Activated naive CD4-positive, alpha-beta T cell treated with anti-CD3 and anti-CD28 coated beads for 36 hours (primary cell): ENCODE results near the gene NTN3. TPM values are rescaled to one million over a fixed set of nuclear protein-coding genes. Genes with fewer than 3 reads are reported as not detected.
A peak's percentile ranks its signal among the peaks of the same experiment; 100 is the strongest.

Experiments
- CTCF ChIA-PET: fragments of 350-600 bp; sonication (Branson Sonifier 250); formaldehyde crosslinking; loops from one replicate; lab custom pipeline; 2021; ENCODE audit warnings: antibody characterized with exemption; lab: Charles Lee
- DNase-seq: peaks from one replicate; pipeline ENCODE4 v3.0.0-alpha.2; 2020
- H3K27ac Mint-ChIP-seq: one replicate; pipeline ENCODE4 v1.8.0; 2021; ENCODE audit warnings: mild to moderate bottlenecking, mixed read lengths
- H3K27me3 Mint-ChIP-seq: one replicate; pipeline ENCODE4 v1.8.0; 2021; ENCODE audit warnings: low read depth, mixed read lengths
- H3K36me3 Mint-ChIP-seq: one replicate; pipeline ENCODE4 v1.8.0; 2021; ENCODE audit warnings: low read depth, mixed read lengths
- H3K4me1 Mint-ChIP-seq: one replicate; pipeline ENCODE4 v1.8.0; 2021; ENCODE audit warnings: low read depth, mixed read lengths
- H3K4me3 Mint-ChIP-seq: one replicate; pipeline ENCODE4 v1.8.0; 2021; ENCODE audit warnings: mild to moderate bottlenecking, moderate library complexity, mixed read lengths
- H3K9me3 Mint-ChIP-seq: one replicate; pipeline ENCODE4 v1.8.0; 2021; ENCODE audit warnings: mixed read lengths
- intact Hi-C: fragments of 100-400 bp; cut with micrococcal nuclease; formaldehyde crosslinking; loops from one replicate; pipeline ENCODE4 v1.15.1; 2023
- total RNA-seq, 2 experiments: library from RNA; stranded (reverse); gene quantifications; one replicate each; pipeline ENCODE4 v1.2.3, GENCODE V29; 2021

The NTN3 gene
- total RNA-seq, 2 experiments from 2014 or later = not detected

DNA sequence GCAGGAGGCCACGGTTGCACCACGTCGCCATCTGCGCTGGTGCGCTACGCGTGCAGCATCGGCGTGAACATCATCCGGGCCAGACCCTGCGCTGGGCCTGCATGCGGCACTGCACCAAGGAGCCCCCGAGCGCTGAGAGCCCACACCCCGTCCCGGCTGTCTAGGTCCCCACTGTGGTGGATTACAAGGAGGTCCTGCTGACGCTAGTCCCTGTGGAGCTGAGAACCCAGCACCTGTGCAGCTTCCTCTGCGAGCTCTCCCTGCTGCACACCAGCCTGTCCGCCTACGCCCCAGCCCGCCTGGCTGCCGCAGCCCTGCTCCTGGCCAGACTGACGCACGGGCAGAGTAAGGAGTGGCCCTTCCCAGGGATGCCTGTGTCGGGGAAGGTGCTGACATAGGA lies 22.0 kb upstream of the NTN3 start:
- intact Hi-C loops = no loop called here
- CTCF ChIA-PET = no interaction called here
- Mint-ChIP-seq H3K4me1 (no peaks in the 10 kb centered on the region), H3K4me3 (no peak overlapping the region), H3K27me3 (no peaks in the 10 kb centered on the region), H3K27ac (no peak overlapping the region), H3K36me3 (peaks cover 45% of the 10 kb centered on the region), H3K9me3 (no peaks in the 10 kb centered on the region)
- no peak for DNase-seq

DNA sequence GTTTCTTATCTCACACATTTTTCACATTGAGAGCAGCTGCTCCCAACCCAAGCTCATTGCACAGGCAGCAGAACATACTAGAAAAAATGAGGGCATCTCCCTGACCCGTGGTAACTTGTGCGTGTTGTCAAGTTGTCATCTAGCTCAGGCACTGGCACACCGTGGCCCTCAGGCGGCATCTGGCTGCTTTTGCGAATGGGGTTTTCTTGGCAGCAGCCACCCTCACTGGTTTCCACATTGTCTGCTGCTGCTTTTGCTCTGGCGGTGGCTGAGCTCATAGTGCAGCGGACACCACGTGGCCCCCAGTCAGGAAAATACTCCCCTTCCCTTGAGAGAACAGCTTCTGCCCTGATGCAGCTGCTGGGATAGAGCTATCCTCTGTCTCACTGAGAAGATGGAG lies 20.6 kb upstream of the NTN3 start:
- Mint-ChIP-seq H3K4me3 (no peak overlapping the region), H3K9me3 (no peaks in the 10 kb centered on the region), H3K4me1 (no peaks in the 10 kb centered on the region), H3K27me3 (no peaks in the 10 kb centered on the region), H3K27ac (no peak overlapping the region), H3K36me3 (peaks cover 40% of the 10 kb centered on the region)
- CTCF ChIA-PET = interaction anchor here (0.6 to 1.0 kb wide), 3 partner anchors 10 to 749 kb away, joined by 3 read pairs; no protein-coding TSS in a partner anchor
- intact Hi-C loops = no loop called here
- no peak for DNase-seq

DNA sequence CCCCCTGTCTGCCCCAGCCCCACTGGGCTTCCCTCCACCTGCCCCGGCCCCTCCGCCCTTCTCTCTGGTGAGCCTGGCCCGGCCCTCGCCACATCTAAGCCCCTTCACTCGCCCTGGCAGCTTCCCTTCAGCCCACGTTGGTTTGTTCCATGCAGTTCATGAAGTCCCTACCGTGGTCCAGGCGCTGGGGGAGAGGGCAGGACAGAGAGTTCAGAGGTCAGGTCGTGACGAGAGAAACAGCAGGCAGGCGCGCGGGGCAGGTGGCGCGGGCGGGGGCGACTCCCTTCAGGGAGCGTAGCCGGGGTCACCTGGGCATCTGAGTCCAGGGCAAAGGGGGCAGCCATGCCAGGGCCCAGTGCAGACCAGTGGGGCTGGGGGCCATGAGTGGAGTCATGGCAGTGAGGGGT lies 20.1 kb upstream of the NTN3 start:
- peaks cover 39% of the 10 kb centered on the region for H3K36me3 Mint-ChIP-seq

DNA sequence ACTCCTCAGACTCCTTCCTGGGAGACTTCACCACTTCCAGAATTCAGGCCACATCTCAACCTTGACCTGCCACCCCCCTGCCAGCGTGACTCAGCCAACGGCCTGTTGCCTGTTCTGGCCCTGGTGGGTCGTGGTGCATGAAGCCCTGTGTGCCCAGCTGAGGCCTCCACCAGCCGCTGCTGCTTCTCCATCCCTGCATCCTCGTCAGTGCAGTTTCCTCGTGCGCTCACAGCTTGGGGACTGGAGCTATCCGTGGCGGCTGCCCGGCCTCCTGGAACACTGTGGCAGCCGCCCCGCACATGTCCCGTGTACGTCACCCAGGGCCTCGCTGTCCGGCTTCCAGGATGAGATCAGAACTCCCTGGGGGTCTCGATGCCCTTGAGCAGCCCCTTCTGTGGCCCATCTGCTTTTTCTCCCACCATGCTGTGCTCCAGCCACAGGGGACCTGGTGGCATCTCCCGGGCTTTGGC lies 19.2 kb upstream of the NTN3 start:
- intact Hi-C loops = no loop called here
- no peaks in the 10 kb centered on the region for H3K4me1 Mint-ChIP-seq
- no peak for DNase-seq
- H3K4me3 Mint-ChIP-seq = no peak overlapping the region
- CTCF ChIA-PET = no interaction called here
- no peaks in the 10 kb centered on the region for H3K27me3 Mint-ChIP-seq
- H3K27ac Mint-ChIP-seq = no peak overlapping the region
- H3K9me3 Mint-ChIP-seq = no peaks in the 10 kb centered on the region
- peaks cover 35% of the 10 kb centered on the region for H3K36me3 Mint-ChIP-seq

More for the DNA sequence above, 20.1 kb upstream of the NTN3 start:
- CTCF ChIA-PET = no interaction called here
- Mint-ChIP-seq H3K9me3 (no peaks in the 10 kb centered on the region), H3K4me1 (no peaks in the 10 kb centered on the region), H3K4me3 (no peak overlapping the region), H3K27ac (no peak overlapping the region), H3K27me3 (no peaks in the 10 kb centered on the region)
- intact Hi-C loops = no loop called here
- DNase-seq = no peak

DNA sequence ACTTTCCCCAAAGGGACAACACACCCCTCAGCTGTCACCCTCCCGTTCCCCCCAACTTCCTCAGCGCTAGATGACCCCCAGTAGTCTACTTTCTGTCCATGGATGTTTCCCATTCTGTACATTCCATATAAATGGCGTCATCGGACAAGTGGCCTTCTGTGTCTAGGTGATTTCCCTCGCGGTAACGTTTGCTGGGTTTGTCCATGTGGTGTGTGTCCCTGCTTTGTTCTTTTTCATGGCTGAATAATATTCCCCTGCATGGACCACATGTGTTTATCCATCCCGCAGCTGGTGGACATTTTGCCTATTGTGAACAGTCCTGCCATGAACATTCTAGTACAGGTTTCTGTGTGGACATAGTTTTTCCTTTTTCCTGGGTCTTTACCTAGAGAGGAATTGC lies 18.4 kb upstream of the NTN3 start:
- CTCF ChIA-PET = no interaction called here
- DNase-seq = no peak
- intact Hi-C loops = no loop called here

DNA sequence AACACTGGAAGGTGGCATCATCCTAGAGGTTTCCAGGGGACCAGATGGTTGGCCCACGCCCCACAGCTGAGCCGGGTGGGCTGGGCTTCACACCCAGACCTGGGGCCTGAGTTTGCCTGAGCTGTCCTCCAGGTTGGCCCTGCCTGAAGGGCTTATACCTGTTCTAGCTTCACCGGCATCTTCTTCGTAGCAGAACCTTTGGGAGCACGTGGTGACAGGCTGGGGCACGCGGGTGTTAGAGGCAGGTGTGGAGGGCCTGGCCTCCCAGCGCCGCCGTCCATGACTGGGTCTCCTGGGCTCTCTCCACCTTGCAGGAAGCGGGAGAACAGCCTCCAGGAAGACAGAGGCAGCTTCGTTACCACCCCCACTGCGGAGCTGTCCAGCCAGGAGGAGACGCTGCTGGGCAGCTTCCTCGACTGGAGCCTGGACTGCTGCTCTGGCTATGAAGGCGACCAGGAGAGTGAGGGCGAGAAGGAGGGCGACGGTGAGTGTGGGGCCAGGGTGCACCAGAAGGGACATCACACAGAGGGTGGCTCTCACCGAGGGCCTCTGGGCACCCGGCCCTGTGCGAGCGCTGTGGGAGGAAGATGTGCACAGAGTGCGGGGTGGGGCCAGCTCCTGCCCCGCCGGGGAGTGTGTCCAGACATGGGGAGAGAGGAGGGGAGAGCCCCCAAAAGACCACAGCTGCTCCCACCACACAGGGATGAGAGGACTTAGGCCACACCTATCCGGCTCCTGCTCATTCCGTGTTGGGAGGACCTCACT lies 15.8 kb upstream of the NTN3 start:
- Mint-ChIP-seq H3K4me1 (peaks cover 5% of the 10 kb centered on the region), H3K27ac (peak overlapping the region; percentile 36), H3K36me3 (peaks cover 36% of the 10 kb centered on the region), H3K9me3 (no peaks in the 10 kb centered on the region), H3K4me3 (no peak overlapping the region), H3K27me3 (no peaks in the 10 kb centered on the region)
- intact Hi-C loops = no loop called here
- CTCF ChIA-PET = no interaction called here
- peak; percentile 3 for DNase-seq

More for the DNA sequence above, 18.4 kb upstream of the NTN3 start:
- no peaks in the 10 kb centered on the region for H3K9me3 Mint-ChIP-seq
- peaks cover 37% of the 10 kb centered on the region for H3K36me3 Mint-ChIP-seq
- no peak overlapping the region for H3K27ac Mint-ChIP-seq
- no peaks in the 10 kb centered on the region for H3K27me3 Mint-ChIP-seq
- no peak overlapping the region for H3K4me3 Mint-ChIP-seq
- H3K4me1 Mint-ChIP-seq = no peaks in the 10 kb centered on the region

DNA sequence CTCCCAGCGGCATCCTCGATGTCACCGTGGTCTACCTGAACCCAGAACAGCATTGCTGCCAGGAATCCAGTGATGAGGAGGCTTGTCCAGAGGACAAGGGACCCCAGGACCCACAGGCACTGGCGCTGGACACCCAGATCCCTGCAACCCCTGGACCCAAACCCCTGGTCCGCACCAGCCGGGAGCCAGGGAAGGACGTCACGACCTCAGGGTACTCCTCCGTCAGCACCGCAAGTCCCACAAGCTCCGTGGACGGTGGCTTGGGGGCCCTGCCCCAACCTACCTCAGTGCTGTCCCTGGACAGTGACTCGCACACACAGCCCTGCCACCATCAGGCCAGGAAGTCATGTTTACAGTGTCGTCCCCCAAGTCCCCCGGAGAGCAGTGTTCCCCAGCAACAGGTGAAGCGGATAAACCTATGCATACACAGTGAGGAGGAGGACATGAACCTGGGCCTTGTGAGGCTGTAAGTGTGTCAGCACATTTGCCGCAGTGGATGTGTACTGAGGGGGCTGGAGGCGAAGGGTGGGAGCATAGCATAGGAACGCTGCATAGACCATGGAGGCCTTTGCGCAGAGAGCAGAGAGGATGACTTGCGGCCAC lies 14.4 kb upstream of the NTN3 start:
- H3K4me1 Mint-ChIP-seq = peaks cover 11% of the 10 kb centered on the region
- no peak overlapping the region for H3K4me3 Mint-ChIP-seq
- H3K9me3 Mint-ChIP-seq = no peaks in the 10 kb centered on the region
- intact Hi-C loops = no loop called here
- no peaks in the 10 kb centered on the region for H3K27me3 Mint-ChIP-seq
- H3K36me3 Mint-ChIP-seq = peaks cover 30% of the 10 kb centered on the region
- no peak for DNase-seq
- no peak overlapping the region for H3K27ac Mint-ChIP-seq
- CTCF ChIA-PET = interaction anchor here (1.5 kb wide), 1 partner anchor 16 kb away, joined by 4 read pairs; no protein-coding TSS in a partner anchor

DNA sequence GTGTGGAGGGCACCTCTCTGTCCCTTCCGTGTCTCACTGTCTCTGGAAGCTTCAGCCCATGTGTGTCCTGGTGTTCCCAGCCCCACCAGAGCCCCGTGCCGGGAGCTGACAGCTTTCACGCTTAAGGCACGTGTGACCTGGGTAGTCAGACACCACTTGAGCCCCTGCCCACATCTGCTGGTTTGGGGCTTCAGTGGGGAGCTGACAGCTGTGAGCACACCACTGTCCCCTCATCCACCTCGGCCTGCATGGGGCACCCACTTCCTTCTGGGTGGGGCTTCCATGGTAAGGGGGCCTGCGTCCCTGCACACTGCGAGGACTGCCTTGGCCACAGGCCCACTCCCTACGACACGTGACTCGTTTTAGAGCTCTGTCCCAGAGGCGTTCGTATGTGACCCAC lies 13.8 kb upstream of the NTN3 start:
- no peak overlapping the region for H3K27ac Mint-ChIP-seq
- no peaks in the 10 kb centered on the region for H3K9me3 Mint-ChIP-seq
- H3K4me1 Mint-ChIP-seq = peaks cover 11% of the 10 kb centered on the region
- no peak overlapping the region for H3K4me3 Mint-ChIP-seq
- H3K36me3 Mint-ChIP-seq = peaks cover 30% of the 10 kb centered on the region
- no peaks in the 10 kb centered on the region for H3K27me3 Mint-ChIP-seq
- no peak for DNase-seq
- CTCF ChIA-PET = interaction anchor here (1.5 kb wide), 1 partner anchor 16 kb away, joined by 4 read pairs; no protein-coding TSS in a partner anchor
- intact Hi-C loops = no loop called here

DNA sequence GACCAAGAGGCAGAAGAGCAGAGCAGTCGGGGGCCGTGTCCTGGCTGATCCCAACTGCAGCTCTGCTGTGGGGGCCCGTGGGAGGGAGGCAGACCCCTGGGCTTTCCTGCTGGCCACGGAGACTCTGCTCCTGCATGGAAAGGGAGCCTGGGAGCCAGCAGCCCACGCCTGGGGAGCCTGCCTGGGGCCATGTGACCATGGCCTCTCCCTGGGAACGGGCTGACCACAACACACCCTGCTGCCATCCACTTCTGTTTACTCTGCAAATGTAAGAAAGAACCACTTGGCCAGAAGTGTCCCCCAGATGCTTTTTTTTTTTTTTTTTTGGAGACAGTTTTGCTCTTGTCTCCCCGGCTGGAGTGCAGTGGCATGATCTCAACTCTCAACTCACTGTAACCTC lies 13.2 kb upstream of the NTN3 start:
- DNase-seq = no peak

DNA sequence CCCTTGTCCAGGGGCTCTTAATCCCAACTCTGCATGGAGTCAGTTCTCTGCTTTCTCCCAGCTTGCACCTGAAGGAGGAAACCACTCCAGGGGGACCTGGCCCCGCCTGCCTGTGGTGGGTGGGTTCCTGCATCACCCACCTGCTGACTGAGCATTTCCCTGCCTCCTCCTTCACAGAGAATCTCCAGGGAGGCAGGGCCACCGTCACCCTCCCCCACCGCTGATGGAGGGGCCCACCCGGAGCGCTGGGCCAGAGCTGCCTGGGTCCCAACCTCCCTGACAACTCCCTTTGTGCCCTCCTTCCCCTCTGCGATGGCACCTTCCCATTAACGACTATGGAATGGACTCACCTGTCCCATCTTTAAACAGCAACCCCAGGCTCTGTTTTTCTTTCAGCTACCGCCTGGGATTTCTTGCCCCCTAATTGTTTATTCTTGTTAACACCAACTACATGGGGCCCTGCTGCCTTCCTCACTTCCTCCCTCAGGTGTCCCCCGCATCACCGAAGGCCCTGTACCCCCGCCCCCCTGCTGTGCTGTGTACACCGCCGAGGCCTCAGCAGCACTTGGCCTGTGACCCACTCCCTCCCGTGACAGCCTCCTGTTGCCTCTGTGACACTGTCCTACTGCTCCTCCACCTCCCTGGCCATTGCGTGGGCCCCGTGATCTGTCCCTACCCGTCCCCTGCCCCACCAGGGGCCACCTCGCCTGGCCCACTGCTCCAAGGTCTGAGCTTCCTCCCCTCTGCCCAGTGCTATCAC lies 12.0 kb upstream of the NTN3 start:
- Mint-ChIP-seq H3K4me3 (peak overlapping the region; percentile 74), H3K4me1 (peaks cover 11% of the 10 kb centered on the region), H3K9me3 (no peaks in the 10 kb centered on the region), H3K27ac (peak overlapping the region; percentile 64), H3K36me3 (peaks cover 16% of the 10 kb centered on the region), H3K27me3 (no peaks in the 10 kb centered on the region)
- DNase-seq = no peak
- CTCF ChIA-PET = interaction anchor here (0.9 kb wide), 1 partner anchor 19 kb away, joined by 3 read pairs; no protein-coding TSS in a partner anchor
- intact Hi-C loops = no loop called here

More for the DNA sequence above, 13.2 kb upstream of the NTN3 start:
- H3K27ac Mint-ChIP-seq = no peak overlapping the region
- no peak overlapping the region for H3K4me3 Mint-ChIP-seq
- H3K9me3 Mint-ChIP-seq = no peaks in the 10 kb centered on the region
- H3K4me1 Mint-ChIP-seq = peaks cover 11% of the 10 kb centered on the region
- peaks cover 25% of the 10 kb centered on the region for H3K36me3 Mint-ChIP-seq
- no peaks in the 10 kb centered on the region for H3K27me3 Mint-ChIP-seq
- CTCF ChIA-PET = interaction anchor here (1.5 kb wide), 1 partner anchor 17 kb away, joined by 4 read pairs; no protein-coding TSS in a partner anchor
- intact Hi-C loops = no loop called here

DNA sequence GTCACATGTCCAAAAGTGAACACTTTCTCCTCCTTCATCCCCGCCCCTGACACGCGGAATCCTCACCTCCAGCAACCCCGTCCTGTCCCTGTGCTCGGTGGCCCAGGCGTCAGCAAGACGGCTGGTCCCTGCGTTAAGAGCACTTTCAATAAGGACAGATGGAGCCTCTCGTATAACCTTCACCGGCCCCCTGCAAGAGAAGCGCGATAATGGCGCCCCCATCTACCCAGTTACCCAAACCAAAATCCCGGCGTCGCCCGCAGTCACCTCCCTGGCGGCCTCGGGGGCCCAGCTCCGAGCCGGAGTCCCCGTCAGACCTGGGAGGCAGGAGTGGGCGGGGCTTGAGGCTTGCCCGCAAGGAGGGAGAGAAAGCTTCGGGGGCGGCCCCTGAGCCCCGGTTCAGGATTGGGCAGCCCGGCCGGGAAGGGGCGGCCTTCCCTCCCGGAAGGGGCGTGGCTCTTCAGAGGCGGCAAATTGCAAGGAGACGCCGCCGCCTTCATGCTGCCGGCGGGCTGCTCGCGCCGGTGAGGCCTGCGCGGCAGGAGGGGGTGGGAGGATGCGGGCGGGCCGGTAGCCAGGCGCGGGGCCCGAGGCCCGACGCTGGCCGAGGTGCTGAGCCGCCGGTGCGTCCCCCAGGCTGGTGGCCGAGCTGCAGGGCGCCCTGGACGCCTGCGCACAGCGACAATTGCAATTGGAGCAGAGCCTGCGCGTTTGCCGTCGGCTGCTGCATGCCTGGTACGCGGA lies 11.3 kb upstream of the NTN3 start, which contains the start of gene TEDC2:
Gene TEDC2 (plus strand): TSS at position 463 of the 744 bp plus-strand sequence. CDS start 36 bp downstream, at position 499.
- H3K4me1 Mint-ChIP-seq = peaks cover 11% of the 10 kb centered on the region
- H3K4me3 Mint-ChIP-seq = peak within 1 kb of the TSS; percentile 74
- no peaks in the 10 kb centered on the region for H3K27me3 Mint-ChIP-seq
- no peaks in the 10 kb centered on the region for H3K9me3 Mint-ChIP-seq
- CTCF ChIA-PET = no interaction called here
- intact Hi-C loops = loop anchor here (1.0 kb wide), 1 partner anchor 14 kb away; no protein-coding TSS in a partner anchor
- peaks cover 14% of the 10 kb centered on the region for H3K36me3 Mint-ChIP-seq
- H3K27ac Mint-ChIP-seq = peak within 1 kb of the TSS; percentile 64
- peak; percentile 99 for DNase-seq
